Neural progenitor cell (in vitro differentiated cells): ENCODE measurements around the gene TIPARP. TPM values are rescaled to one million over a fixed set of nuclear protein-coding genes. Genes with fewer than 3 reads are reported as not detected.

Source experiments
- DNase-seq: peaks from one replicate; pipeline ENCODE4 v3.0.0-alpha.2; 2016; ENCODE audit warnings: low spot score
- H2AFZ ChIP-seq: fragments of 200-600 bp; sonication (generic); replicated peaks from 2 replicates; pipeline ENCODE4 v1.6.1; 2016; ENCODE audit warnings: antibody characterized with exemption
- H3F3A ChIP-seq: fragments of 200-600 bp; sonication (generic); 2 replicates; pipeline ENCODE4 v1.6.1; 2016; ENCODE audit warnings: antibody characterized with exemption, low read depth
- H3K27ac ChIP-seq: fragments of 200-600 bp; sonication (generic); 2 replicates; pipeline ENCODE4 v1.5.1; 2016; ENCODE audit warnings: mild to moderate bottlenecking
- H3K27me3 ChIP-seq: fragments of 200-600 bp; sonication (generic); 2 replicates; pipeline ENCODE4 v1.6.1; 2016; ENCODE audit warnings: mild to moderate bottlenecking, moderate library complexity
- H3K36me3 ChIP-seq: fragments of 200-600 bp; sonication (generic); 2 replicates; pipeline ENCODE4 v1.5.1; 2016
- H3K4me1 ChIP-seq: fragments of 200-600 bp; sonication (generic); 2 replicates; pipeline ENCODE4 v1.6.1; 2016; ENCODE audit warnings: mixed run types
- H3K4me2 ChIP-seq: fragments of 200-600 bp; sonication (generic); 2 replicates; pipeline ENCODE4 v1.6.1; 2016
- H3K4me3 ChIP-seq: fragments of 200-600 bp; sonication (generic); 2 replicates; pipeline ENCODE4 v1.5.1; 2016
- H3K79me2 ChIP-seq: fragments of 200-600 bp; sonication (generic); 2 replicates; pipeline ENCODE4 v1.6.1; 2016; ENCODE audit warnings: low read depth
- H3K9ac ChIP-seq: fragments of 200-600 bp; sonication (generic); 2 replicates; pipeline ENCODE4 v1.6.1; 2016
- H3K9me3 ChIP-seq: fragments of 200-600 bp; sonication (generic); 2 replicates; pipeline ENCODE4 v1.5.1; 2016; ENCODE audit warnings: low read depth
- H4K20me1 ChIP-seq: fragments of 200-600 bp; sonication (generic); 2 replicates; pipeline ENCODE4 v1.6.1; 2016; ENCODE audit warnings: low read depth
- H3K27ac Mint-ChIP-seq: 3 replicates; pipeline ENCODE4 v1.8.0; 2021; ENCODE audit warnings: mixed read lengths
- H3K27me3 Mint-ChIP-seq: 2 replicates; pipeline ENCODE4 v1.8.0; 2022; ENCODE audit warnings: low read depth, mild to moderate bottlenecking, inconsistent platforms, moderate library complexity, mixed read lengths; ENCODE audit not compliant: insufficient read depth
- H3K36me3 Mint-ChIP-seq: 3 replicates; pipeline ENCODE4 v1.8.0; 2021; ENCODE audit warnings: mixed read lengths
- H3K4me1 Mint-ChIP-seq: 3 replicates; pipeline ENCODE4 v1.8.0; 2021; ENCODE audit warnings: mixed read lengths
- H3K4me3 Mint-ChIP-seq: 3 replicates; pipeline ENCODE4 v1.8.0; 2021; ENCODE audit warnings: mild to moderate bottlenecking, moderate library complexity, mixed read lengths
- H3K9me3 Mint-ChIP-seq: 3 replicates; pipeline ENCODE4 v1.8.0; 2020; ENCODE audit warnings: mixed read lengths
- EZH2 ChIP-seq: fragments of 200-600 bp; sonication (generic); IDR thresholded peaks from 2 replicates; pipeline ENCODE4 v1.6.1; 2017; ENCODE audit warnings: antibody characterized with exemption, mild to moderate bottlenecking, moderate library complexity
- EZH2phosphoT487 ChIP-seq: fragments of 200-600 bp; sonication (generic); IDR thresholded peaks from 2 replicates; pipeline ENCODE4 v1.6.1; 2017; ENCODE audit warnings: antibody characterized with exemption
- total RNA-seq: library from RNA; depleted of rRNA; stranded (reverse); fragments of >200 nt; gene quantifications from 2 replicates; pipeline ENCODE4 v1.2.3, GENCODE V29; 2015; ENCODE audit warnings: low replicate concordance
- TF ChIP-seq, protein P1 (sequence below): fragments of 200-600 bp; sonication (generic); IDR thresholded peaks from 2 replicates; pipeline ENCODE4 v1.5.1; 2017; ENCODE audit warnings: antibody characterized with exemption, mild to moderate bottlenecking

TIPARP gene
- total RNA-seq, 1 donor from 2014 or later = 13.5 TPM

DNA sequence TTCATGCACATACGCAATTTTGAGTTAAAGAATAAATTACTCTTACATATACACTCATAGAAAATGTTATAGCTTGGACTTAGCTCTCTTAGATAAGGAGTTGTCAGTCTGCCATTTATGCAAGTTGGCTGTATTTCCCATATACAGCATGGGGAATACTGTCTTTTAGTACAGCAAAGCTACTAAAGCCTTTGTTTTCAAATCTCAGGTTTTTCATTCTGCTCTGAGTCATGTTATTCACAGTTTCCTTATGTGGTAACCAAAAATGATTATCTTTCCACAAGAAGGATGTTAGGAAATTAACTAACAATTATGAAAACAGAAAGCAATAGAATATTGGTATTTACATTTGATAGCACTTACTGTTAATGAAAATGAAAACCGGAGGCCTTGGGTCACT lies 4.3 kb upstream of the TIPARP start:
- Histone ChIP-seq H3K4me2 (no peak overlapping the region), H3K27ac (no peak overlapping the region), H3K27me3 (peaks cover 10% of the 10 kb centered on the region), H3K79me2 (no peaks in the 10 kb centered on the region), H3K4me1 (no peaks in the 10 kb centered on the region), H2AFZ (no peak overlapping the region), H3K36me3 (no peaks in the 10 kb centered on the region), H3K9ac (no peak overlapping the region), H3K4me3 (no peak overlapping the region), H4K20me1 (no peaks in the 10 kb centered on the region), H3K9me3 (no peaks in the 10 kb centered on the region), H3F3A (peaks cover 19% of the 10 kb centered on the region)
- no peak for DNase-seq
- H3K4me3 Mint-ChIP-seq = no peak overlapping the region
- H3K27me3 Mint-ChIP-seq = no peaks in the 10 kb centered on the region
- TF ChIP-seq EZH2phosphoT487 = no peak
- no peaks in the 10 kb centered on the region for H3K36me3 Mint-ChIP-seq
- H3K9me3 Mint-ChIP-seq = no peaks in the 10 kb centered on the region
- no peak overlapping the region for H3K27ac Mint-ChIP-seq
- H3K4me1 Mint-ChIP-seq = peaks cover 11% of the 10 kb centered on the region

DNA sequence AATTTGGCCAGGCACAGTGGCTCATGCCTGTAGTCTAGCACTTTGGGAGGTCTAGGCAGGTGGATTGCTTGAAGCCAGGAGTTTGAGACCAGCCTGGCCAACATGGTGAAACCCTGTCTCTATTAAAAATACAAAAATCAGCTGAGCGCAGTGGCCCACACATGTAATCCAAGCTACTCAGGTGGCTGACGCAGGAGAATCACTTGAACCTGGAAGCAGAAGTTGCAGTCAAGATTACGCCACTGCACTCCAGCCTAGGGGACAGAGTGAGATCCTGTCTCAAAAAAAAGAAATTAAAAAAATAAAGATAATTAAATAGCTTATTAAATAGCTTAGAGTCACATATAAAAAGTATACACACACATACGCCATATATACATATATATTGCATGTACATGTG lies 3.7 kb upstream of the TIPARP start:
- H3K9me3 Mint-ChIP-seq = no peaks in the 10 kb centered on the region
- Histone ChIP-seq H3K4me1 (no peaks in the 10 kb centered on the region), H3K36me3 (no peaks in the 10 kb centered on the region), H3K79me2 (peaks cover under 1% of the 10 kb centered on the region), H2AFZ (no peak overlapping the region), H3K27me3 (peaks cover 10% of the 10 kb centered on the region), H4K20me1 (no peaks in the 10 kb centered on the region), H3K9me3 (no peaks in the 10 kb centered on the region), H3K27ac (no peak overlapping the region), H3K4me3 (no peak overlapping the region), H3K9ac (no peak overlapping the region), H3K4me2 (no peak overlapping the region), H3F3A (peaks cover 25% of the 10 kb centered on the region)
- no peak overlapping the region for H3K4me3 Mint-ChIP-seq
- peaks cover 6% of the 10 kb centered on the region for H3K4me1 Mint-ChIP-seq
- H3K36me3 Mint-ChIP-seq = no peaks in the 10 kb centered on the region
- TF ChIP-seq EZH2 (no peak), EZH2phosphoT487 (no peak)
- TF ChIP-seq, protein P1, sequence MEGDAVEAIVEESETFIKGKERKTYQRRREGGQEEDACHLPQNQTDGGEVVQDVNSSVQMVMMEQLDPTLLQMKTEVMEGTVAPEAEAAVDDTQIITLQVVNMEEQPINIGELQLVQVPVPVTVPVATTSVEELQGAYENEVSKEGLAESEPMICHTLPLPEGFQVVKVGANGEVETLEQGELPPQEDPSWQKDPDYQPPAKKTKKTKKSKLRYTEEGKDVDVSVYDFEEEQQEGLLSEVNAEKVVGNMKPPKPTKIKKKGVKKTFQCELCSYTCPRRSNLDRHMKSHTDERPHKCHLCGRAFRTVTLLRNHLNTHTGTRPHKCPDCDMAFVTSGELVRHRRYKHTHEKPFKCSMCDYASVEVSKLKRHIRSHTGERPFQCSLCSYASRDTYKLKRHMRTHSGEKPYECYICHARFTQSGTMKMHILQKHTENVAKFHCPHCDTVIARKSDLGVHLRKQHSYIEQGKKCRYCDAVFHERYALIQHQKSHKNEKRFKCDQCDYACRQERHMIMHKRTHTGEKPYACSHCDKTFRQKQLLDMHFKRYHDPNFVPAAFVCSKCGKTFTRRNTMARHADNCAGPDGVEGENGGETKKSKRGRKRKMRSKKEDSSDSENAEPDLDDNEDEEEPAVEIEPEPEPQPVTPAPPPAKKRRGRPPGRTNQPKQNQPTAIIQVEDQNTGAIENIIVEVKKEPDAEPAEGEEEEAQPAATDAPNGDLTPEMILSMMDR = no peak
- H3K27ac Mint-ChIP-seq = no peak overlapping the region
- no peaks in the 10 kb centered on the region for H3K27me3 Mint-ChIP-seq
- no peak for DNase-seq

DNA sequence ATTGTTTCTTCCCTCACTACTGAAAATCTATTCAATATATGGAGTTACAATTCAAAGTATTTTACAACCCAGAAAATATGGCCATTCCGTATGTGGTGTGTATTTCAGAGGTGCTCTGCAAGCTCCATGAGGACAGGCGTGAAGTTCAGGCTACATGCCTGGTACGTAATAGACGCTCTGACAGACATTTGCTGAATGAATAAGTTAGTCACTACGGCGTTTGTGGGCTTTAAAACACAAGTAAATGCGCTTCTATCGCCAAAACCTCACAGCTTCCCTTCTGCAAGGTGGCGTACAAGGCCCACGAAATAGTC lies 701 bp upstream of the TIPARP start:
- H3K27me3 Mint-ChIP-seq = no peaks in the 10 kb centered on the region
- no peaks in the 10 kb centered on the region for H3K9me3 Mint-ChIP-seq
- H3K27ac Mint-ChIP-seq = no peak overlapping the region

More for the DNA sequence above, 701 bp upstream of the TIPARP start:
- Histone ChIP-seq H3K4me2 (peak overlapping the region; percentile 97), H3K9ac (no peak overlapping the region), H3F3A (peaks cover 28% of the 10 kb centered on the region), H4K20me1 (no peaks in the 10 kb centered on the region), H2AFZ (no peak overlapping the region), H3K36me3 (no peaks in the 10 kb centered on the region), H3K4me1 (peaks cover 6% of the 10 kb centered on the region), H3K9me3 (no peaks in the 10 kb centered on the region), H3K27ac (no peak overlapping the region), H3K79me2 (peaks cover 19% of the 10 kb centered on the region), H3K4me3 (peak overlapping the region; percentile 86), H3K27me3 (peaks cover 10% of the 10 kb centered on the region)
- Mint-ChIP-seq H3K4me3 (peak overlapping the region; percentile 95), H3K36me3 (peaks cover 13% of the 10 kb centered on the region), H3K4me1 (peaks cover 25% of the 10 kb centered on the region)
- DNase-seq = no peak
- TF ChIP-seq EZH2 (no peak), EZH2phosphoT487 (no peak)
- TF ChIP-seq, protein P1 = no peak
